Measurements from ENCODE around the gene CYP3A4. TPM values are rescaled to one million over a fixed set of nuclear protein-coding genes. Genes with fewer than 3 reads are reported as not detected.
A peak's percentile ranks its signal among the peaks of the same experiment; 100 is the strongest.
"Not testable (repeated sequence)": the region's sequence is repeated elsewhere in the genome, so short reads cannot be mapped to it uniquely, and the experiment has no call there.

Gene CYP3A4
- under 1 TPM; 0.17 to 0.39 (median 0.27) TPM for polyA plus RNA-seq (ENCODE audit: insufficient read length in 3 of 3)
- long read RNA-seq, donor 1 = 0 reads
- long read RNA-seq, donor 2 = 0 reads
- long read RNA-seq, donor 3 = 0 reads
- long read RNA-seq, donor 4 = 0 reads
- long read RNA-seq, donor 5 = 0 reads
- long read RNA-seq, donor 6 = 0 reads
- long read RNA-seq, donor 7 = 0 reads
- long read RNA-seq, donor 8 = 0 reads
- long read RNA-seq, donor 9 = 0 reads
- long read RNA-seq, donor 10 = 0 reads
- long read RNA-seq, donor 11 = 0 reads
- long read RNA-seq, donor 12 = 0 reads
- long read RNA-seq, donor 13 = 0 reads
- long read RNA-seq, donor 14 = 0 reads
- long read RNA-seq, donor 15 = 0 reads
- long read RNA-seq, donor 16 = 0 reads

GRCh38 chr7:99784007-99784406, at the start of gene CYP3A4:
Gene CYP3A4 (minus strand): TSS chr7:99784184. CDS start chr7:99784081, 103 bp downstream.
- DNase-seq (ENCODE audit: extremely low read depth in 1 of 11, low read depth in 9 of 11, low spot score in 4 of 11) = no peak

DNA sequence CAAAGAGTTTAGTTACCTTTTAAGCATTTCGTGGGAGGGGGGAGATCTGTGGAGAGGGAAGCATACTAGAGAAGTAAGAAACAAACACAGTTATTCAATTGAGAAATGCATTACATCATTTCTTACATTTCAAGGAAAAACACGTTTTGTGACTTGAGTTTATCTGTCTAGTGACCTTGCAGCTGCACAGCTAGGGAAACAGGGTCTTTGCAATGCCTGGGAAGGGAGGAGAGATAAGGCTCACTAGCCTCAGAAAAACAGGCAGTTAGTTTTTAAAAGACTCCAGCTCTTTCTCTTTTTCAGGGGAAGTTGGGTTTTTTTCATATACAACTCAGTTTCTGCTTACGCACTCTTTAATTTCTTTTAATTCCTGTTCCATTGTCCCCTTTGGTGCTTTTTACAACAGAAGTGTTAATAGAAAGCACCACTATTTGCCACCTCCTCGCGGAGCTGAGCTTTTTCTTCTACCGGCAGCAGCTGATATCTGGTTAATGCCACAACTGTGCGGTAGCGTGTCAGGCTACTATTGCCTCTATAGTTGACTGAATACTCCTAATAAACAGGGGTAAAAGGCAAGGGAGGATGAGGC, 49.4 kb upstream of the CYP3A4 start:
- no peak for DNase-seq (ENCODE audit: extremely low read depth in 1 of 11, low read depth in 9 of 11, low spot score in 4 of 11)

DNA sequence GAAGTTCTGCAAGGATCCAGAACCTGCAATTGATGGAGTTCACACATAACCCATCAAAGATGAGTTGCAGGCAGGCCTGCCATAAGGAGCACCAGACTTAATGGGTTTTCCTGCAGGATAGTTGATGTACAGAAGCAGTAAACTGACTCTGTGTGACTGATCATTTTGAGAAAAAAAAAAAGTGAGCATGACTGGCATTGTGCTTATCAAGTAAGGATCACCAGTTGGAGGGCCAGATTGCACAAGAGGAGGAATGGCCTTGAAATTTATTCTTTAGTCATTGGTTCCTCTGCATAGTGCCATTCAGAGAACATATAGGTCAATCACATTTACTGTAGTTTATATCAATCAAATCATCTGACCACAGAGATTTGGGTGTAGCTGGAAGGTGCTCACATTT, 47.6 kb upstream of the CYP3A4 start:
- DNase-seq (ENCODE audit: extremely low read depth in 1 of 11, low read depth in 9 of 11, low spot score in 4 of 11) = no peak

DNA sequence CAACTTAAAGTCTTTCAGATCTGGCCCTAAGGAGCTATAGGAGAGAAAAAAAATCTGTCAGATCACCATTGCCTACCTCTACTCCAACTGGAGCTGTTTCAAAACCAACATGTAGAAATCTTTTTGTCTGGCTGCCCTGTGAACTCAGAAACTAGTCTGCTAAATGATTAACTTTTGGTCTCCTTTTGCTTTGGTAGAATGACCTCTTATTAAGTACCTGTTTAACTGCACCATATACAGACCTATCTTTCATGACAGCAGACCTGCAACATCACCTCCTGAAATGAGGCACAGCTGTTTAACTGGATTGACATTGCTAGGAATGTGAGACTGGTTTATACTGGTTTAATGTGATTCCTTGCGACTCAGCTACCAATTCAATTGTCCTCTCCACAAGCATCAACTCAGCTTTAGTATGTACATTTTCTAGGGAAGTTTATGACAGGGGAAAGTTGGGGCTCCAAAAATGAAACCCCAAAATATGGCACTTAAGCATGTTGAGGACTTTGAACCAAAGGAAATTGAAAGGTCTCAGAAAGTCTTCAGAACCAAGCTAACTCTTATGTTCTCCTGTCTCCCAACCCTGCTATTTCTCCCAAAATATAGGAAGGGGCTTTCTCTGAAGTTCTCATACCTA, 45.7 kb upstream of the CYP3A4 start:
- DNase-seq (ENCODE audit: extremely low read depth in 1 of 11, low read depth in 9 of 11, low spot score in 4 of 11) = peak in 5 of 11 donors; percentile 6 to 52 (median 13)

DNA sequence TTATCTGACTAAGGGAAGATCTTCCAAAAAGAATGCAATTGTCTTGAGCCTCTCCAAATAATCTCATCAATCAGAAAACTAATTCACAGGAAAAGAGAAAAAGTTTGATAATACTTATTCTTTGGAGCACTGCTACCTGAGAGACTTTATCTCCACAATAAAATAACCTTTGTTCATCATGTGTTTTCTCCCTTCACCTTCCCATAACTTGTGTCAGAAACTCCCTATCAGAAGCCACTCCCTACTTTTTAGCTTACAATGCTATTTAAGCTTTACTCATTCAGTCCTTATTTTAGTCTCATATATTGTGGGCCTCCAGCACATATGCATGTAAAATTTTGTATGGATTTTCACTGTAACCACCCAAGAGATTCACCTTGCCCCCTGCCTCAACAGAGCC, 44.8 kb upstream of the CYP3A4 start:
- DNase-seq (ENCODE audit: extremely low read depth in 1 of 11, low read depth in 9 of 11, low spot score in 4 of 11) = no peak

- no peak for DNase-seq (ENCODE audit: extremely low read depth in 1 of 11, low read depth in 9 of 11, low spot score in 4 of 11)
These were observed 43.2 kb upstream of the CYP3A4 start for GRCh38 chr7:99827040-99827778.

DNA sequence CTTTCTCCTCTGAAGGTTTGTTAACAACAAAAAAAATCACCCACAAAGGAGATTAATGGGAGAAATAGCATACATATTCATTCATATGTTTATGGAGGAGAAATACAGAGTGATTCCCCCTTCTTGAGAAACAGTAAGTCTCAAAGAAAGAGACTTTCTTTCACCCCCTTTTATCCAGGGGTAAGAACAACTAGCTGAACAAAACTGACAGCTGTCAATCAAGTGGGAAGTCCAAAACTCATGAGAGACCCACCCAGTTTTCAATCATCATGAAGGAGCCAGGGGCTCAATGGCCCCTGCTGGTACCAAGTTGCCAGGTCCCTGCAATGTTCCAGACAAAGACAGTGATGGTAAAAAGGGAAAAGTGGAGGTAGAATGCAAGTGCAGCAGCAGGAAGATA, 41.9 kb upstream of the CYP3A4 start:
- no peak for DNase-seq (ENCODE audit: extremely low read depth in 1 of 11, low read depth in 9 of 11, low spot score in 4 of 11)

DNA sequence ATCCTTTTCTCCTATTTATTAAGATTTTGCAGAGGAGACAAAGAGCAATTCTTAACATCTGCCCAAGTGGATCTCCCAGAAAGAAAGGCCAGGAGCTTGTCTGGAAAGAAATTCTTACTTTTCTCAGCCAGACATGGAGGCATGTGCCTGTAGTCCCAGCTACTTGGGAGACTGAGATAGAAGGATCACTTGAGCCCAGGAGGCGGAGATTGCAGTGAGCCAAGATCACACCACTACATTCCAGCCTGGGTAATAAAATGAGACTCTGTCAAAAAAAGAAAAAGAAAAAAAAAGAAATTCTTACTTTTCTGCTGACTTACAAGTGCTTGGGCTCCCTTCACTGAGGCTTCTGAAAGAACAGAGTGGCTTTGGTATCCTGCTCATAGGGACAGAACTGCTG, 41.5 kb upstream of the CYP3A4 start:
- DNase-seq (ENCODE audit: extremely low read depth in 1 of 11, low read depth in 9 of 11, low spot score in 4 of 11) = no peak

- DNase-seq (ENCODE audit: extremely low read depth in 1 of 11, low read depth in 9 of 11, low spot score in 4 of 11) = no peak
These were observed 40.1 kb upstream of the CYP3A4 start for GRCh38 chr7:99824091-99824490.

DNA sequence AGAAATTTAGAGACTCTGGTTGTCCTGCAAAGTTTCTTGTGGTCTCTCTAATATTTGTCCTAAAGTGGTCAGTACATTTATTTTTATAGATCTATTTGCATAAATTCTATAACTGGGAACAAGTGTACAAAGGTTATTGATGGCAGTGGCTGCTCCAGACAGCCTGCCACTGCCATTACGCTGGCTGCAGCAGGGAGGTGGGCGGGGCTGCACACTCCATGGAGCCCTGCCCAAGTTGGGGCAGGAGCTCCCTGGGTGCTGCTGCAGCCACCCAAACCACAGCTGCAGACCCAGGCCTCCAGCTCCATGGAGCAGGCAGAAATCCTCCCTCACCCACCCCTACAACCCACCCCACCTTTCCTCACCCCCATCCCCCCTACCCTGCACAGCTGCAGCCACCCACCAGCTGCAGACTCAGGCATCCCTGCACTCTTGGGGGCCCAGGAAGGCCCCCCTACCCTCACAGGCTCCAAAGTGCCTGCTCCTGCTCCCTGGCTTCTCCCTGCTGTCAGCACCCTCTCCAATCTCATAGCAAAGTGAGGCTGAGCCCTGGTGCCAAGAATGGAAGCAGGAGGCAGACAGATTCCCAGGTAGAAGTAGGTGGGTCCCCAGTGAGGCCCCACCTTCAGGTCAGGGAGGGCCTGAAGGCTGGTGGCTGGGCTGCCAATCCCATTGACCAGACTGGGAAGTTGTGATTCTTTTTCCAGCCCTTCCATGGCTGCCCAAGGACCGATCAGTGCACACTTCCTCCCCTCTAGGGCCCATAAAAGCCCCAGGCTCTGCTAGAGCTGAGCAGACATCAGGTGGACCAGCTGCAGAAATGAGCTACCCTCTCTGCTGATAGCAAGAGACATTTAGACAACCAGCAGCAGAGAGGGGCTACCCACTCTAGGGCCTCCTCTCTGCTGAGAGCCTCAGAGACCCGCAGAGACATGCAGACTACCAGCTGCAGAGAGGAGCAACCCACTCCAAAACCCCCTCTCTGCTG, 39.0 kb upstream of the CYP3A4 start:
- no peak for DNase-seq (ENCODE audit: extremely low read depth in 1 of 11, low read depth in 9 of 11, low spot score in 4 of 11)

DNA sequence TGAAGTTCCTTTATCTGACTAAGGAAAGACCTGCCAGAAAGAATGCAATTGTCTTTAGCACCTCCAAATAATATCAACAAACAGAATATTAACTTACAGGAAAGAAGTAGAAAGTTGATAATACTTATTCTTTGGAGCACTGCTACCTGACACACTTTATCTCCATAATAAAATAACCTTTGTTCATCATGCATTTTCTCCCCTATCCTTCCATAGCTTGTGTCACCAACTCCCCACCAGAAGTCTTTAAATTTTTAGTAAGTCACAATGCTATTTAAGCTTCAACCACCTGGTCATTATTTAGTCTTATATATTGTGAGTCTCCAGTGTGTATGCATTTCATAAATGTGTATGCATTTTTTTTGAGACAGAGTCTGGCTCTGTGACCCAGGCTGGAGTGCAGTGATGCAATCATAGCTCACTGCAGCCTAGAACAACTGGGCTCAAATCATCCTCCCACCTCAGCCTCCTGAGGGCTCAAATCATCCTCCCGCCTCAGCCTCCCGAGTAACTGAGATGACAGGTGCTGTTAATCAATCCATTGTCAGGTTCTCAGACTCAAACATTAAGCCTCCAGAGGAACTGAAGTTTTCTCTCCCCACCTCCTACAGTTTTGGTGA, 36.5 kb upstream of the CYP3A4 start:
- no peak for DNase-seq (ENCODE audit: extremely low read depth in 1 of 11, low read depth in 9 of 11, low spot score in 4 of 11)

DNA sequence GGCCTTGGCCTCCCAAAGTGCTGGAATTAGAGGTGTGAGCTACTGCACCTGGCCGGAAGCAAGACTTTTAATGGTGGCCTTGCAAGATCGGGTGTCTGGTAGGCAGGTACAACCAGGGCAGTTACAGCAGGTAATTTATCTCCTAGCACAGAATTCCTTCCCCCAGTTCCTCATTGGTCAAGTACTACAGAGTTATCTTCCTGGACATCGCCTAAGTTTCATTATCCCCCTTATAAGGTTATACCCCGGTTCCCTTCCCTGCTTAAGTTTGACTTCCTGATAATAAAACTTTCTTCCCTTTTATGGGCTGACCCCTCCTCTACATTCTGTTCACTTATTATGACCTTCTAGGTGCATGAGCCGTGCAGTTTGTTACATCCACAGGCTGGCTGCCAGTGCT, 24.8 kb upstream of the CYP3A4 start:
- no peak for DNase-seq (ENCODE audit: extremely low read depth in 1 of 11, low read depth in 9 of 11, low spot score in 4 of 11)

GRCh38 chr7:99806839-99807478, 23.0 kb upstream of the CYP3A4 start:
- DNase-seq (ENCODE audit: extremely low read depth in 1 of 11, low read depth in 9 of 11, low spot score in 4 of 11) = no peak

DNA sequence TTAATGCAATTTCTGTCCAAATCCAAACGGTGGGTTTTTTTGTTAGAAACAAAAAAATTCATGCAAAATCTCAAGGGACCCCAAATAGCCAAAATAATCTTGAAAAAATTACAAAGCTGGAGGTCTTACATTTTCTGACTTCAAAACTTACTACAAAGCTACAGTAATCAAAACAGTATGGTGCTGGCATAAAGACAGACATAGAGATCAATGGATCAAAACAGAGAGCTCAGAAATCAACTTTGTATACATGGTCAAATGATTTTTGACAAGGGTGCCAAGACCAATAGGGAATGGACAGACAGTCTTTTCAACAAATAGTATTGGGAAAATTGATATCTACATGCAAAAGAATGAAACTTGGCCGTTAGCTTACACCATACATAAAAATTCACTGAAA, 21.7 kb upstream of the CYP3A4 start:
- DNase-seq (ENCODE audit: extremely low read depth in 1 of 11, low read depth in 9 of 11, low spot score in 4 of 11) = no peak

GRCh38 chr7:99803118-99803517, 19.1 kb upstream of the CYP3A4 start:
- DNase-seq (ENCODE audit: extremely low read depth in 1 of 11, low read depth in 9 of 11, low spot score in 4 of 11) = not testable (repeated sequence)

- not testable (repeated sequence) for DNase-seq (ENCODE audit: extremely low read depth in 1 of 11, low read depth in 9 of 11, low spot score in 4 of 11)
These were observed 17.4 kb upstream of the CYP3A4 start for GRCh38 chr7:99801407-99801806.

DNA sequence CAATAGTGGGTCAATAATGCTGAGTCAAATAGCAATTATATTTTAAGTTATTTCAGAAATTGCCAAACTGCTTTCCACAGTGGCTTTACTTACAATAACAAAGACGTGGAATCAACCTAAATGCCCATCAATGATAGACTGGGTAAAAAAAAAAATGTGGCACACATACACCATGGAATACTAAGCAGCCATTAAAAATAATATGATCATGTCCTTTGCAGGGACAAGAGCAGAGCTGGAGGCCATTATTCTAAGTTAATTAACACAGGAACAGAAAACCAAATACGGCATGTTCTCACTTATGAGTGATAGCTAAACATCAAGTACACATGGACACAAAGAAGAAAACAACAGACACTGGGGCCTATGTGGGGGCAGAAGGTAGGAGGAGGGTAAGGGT, 15.0 kb upstream of the CYP3A4 start:
- DNase-seq (ENCODE audit: extremely low read depth in 1 of 11, low read depth in 9 of 11, low spot score in 4 of 11) = no peak

DNA sequence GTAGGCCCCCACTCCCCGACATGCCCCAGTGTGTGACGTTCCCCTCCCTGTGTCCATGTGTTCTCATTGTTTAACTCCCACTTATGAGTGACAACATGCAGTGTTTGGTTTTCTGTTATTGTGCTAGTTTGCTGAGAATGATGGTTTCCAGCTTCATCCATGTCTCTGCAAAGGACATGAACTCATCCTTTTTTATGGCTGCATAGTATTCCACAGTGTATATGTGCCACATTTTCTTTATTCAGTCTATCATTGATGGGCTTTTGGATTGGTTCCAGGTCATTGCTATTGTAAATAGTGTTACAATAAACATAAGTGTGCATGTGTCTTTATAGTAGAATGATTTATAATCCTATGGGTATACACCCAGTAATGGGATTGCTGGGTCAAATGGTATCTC, 11.9 kb upstream of the CYP3A4 start:
- DNase-seq (ENCODE audit: extremely low read depth in 1 of 11, low read depth in 9 of 11, low spot score in 4 of 11) = not testable (repeated sequence)
